Measurements from ENCODE around the gene SYNC. TPM values are rescaled to one million over a fixed set of nuclear protein-coding genes. Genes with fewer than 3 reads are reported as not detected.

SYNC gene
- total and polyA plus RNA-seq, 3 donors from 2014 or later = 9.0 to 12.4 (median 11.8) TPM

- no peak for TF ChIP-seq CTCF (IDR thresholded peaks at IDR 0.05)
- no peak for TF ChIP-seq POLR2A (IDR thresholded peaks at IDR 0.05)
- DNase-seq = no peak
- 60 to 65% methylated on average over 1 to 9 of the region's 9 CpGs for WGBS, 2 donors
Measured at GRCh38 chr1:32733582-32734321, 31.2 kb upstream of the SYNC start.

GRCh38 chr1:32729254-32730046 lies 26.9 kb upstream of the SYNC start:
- no peak for TF ChIP-seq POLR2A (IDR thresholded peaks at IDR 0.05)
- no peak for TF ChIP-seq CTCF (IDR thresholded peaks at IDR 0.05)
- Histone ChIP-seq H3K4me3 (no peak overlapping the region), H3K27me3 (no peaks in the 10 kb centered on the region), H3K4me1 (peaks cover 39% of the 10 kb centered on the region), H3K36me3 (ENCODE audit: low read depth, missing control alignments) (no peaks in the 10 kb centered on the region), H3K9me3 (no peaks in the 10 kb centered on the region), H3K27ac (peak overlapping the region; percentile 34 to 61)
- intact Hi-C loops (cut with DNase I; ENCODE audit: low total_unique reads) = no loop called here
- 58 to 70% methylated on average over 14 of the region's 14 CpGs for WGBS, 2 donors
- peak; percentile 74 for DNase-seq

More at GRCh38 chr1:32733582-32734321, 31.2 kb upstream of the SYNC start:
- no peaks in the 10 kb centered on the region for H3K36me3 ChIP-seq (ENCODE audit: low read depth, missing control alignments)
- H3K4me1 ChIP-seq = peaks cover 34% of the 10 kb centered on the region
- intact Hi-C loops (cut with DNase I; ENCODE audit: low total_unique reads) = no loop called here
- H3K9me3 ChIP-seq = no peaks in the 10 kb centered on the region
- H3K4me3 ChIP-seq = no peak overlapping the region
- H3K27me3 ChIP-seq = no peaks in the 10 kb centered on the region
- no peak overlapping the region for H3K27ac ChIP-seq

- peak overlapping the region; percentile 34 to 61 for H3K27ac ChIP-seq
- H3K27me3 ChIP-seq = no peaks in the 10 kb centered on the region
- intact Hi-C loops (cut with DNase I; ENCODE audit: low total_unique reads) = no loop called here
- no peak for DNase-seq
- H3K4me1 ChIP-seq = peaks cover 33% of the 10 kb centered on the region
- H3K36me3 ChIP-seq (ENCODE audit: low read depth, missing control alignments) = no peaks in the 10 kb centered on the region
- WGBS, 2 donors = 82 to 88% methylated on average over 7 of the region's 7 CpGs
- H3K9me3 ChIP-seq = no peaks in the 10 kb centered on the region
- no peak overlapping the region for H3K4me3 ChIP-seq
- TF ChIP-seq POLR2A (IDR thresholded peaks at IDR 0.05) (no peak), CTCF (IDR thresholded peaks at IDR 0.05) (no peak)
Measured at GRCh38 chr1:32728413-32729077, 26.0 kb upstream of the SYNC start.

- H3K36me3 ChIP-seq (ENCODE audit: low read depth, missing control alignments) = no peaks in the 10 kb centered on the region
- H3K4me3 ChIP-seq = no peak overlapping the region
- TF ChIP-seq CTCF (IDR thresholded peaks at IDR 0.05) (no peak), POLR2A (IDR thresholded peaks at IDR 0.05) (no peak)
- 81 to 100% methylated on average over 1 of the region's 1 CpG for WGBS, 2 donors
- peak overlapping the region in 1 of 2 donors; percentile 34 for H3K27ac ChIP-seq
- no peak for DNase-seq
- peaks cover 32% of the 10 kb centered on the region for H3K4me1 ChIP-seq
- intact Hi-C loops (cut with DNase I; ENCODE audit: low total_unique reads) = no loop called here
- H3K9me3 ChIP-seq = no peaks in the 10 kb centered on the region
- H3K27me3 ChIP-seq = no peaks in the 10 kb centered on the region
Measured at GRCh38 chr1:32727876-32728275, 25.3 kb upstream of the SYNC start.

Measured in testis (tissue), 3 donors.